Suprapubic skin (tissue), 3 donors: ENCODE results near the gene CBX4.

ENCODE experiments used
- CTCF ChIP-seq, 2 donors: fragments of 200-600 bp in 1 of 2; fragments of 450-650 bp in 1 of 2; sonication (generic) in 1 of 2; IDR thresholded peaks; one replicate each; pipeline ENCODE4 v1.5.1; 2016 to 2019; ENCODE audit warnings: antibody characterized with exemption in 2 of 2, mild to moderate bottlenecking in 1 of 2, moderate library complexity in 1 of 2
- EP300 ChIP-seq: sonication (generic); formaldehyde crosslinking; IDR thresholded peaks from one replicate; pipeline ENCODE4 v1.6.1; 2017; ENCODE audit warnings: antibody characterized with exemption
- POLR2A ChIP-seq, 2 donors: fragments of 450-650 bp; IDR thresholded peaks; one replicate each; pipeline ENCODE4 v1.6.1; 2017; ENCODE audit warnings: antibody characterized with exemption in 2 of 2, mild to moderate bottlenecking in 2 of 2, moderate library complexity in 2 of 2

GRCh38 chr17:79854080-79855060, 15.1 kb upstream of the CBX4 start:
- TF ChIP-seq CTCF (IDR thresholded peaks at IDR 0.05) (no peak), POLR2A (IDR thresholded peaks at IDR 0.05) (no peak), EP300 (no peak)
